ENCODE results near the gene PGM1. TPM values are rescaled to one million over a fixed set of nuclear protein-coding genes. Genes with fewer than 3 reads are reported as not detected.

The PGM1 gene
- total RNA-seq, 1 experiment from 2014 or later = 111 TPM

DNA sequence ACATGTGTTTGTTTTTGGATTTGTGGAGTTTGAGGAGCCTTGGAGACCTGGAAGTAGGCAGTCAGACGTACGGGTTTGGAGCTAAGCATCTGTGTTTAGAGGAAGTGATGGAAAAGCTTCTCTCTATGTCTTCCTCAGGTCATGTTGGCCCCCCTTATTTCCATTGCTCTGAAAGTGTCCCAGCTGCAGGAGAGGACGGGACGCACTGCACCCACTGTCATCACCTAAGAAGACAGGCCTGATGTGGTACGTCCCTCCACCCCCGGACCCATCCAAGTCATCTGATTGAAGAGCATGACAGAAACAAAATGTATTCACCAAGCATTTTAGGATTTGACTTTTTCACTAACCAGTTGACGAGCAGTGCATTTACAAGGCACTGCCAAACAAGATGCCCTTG lies 66.2 kb downstream of the PGM1 start (continued):
- TF ChIP-seq, protein P1, sequence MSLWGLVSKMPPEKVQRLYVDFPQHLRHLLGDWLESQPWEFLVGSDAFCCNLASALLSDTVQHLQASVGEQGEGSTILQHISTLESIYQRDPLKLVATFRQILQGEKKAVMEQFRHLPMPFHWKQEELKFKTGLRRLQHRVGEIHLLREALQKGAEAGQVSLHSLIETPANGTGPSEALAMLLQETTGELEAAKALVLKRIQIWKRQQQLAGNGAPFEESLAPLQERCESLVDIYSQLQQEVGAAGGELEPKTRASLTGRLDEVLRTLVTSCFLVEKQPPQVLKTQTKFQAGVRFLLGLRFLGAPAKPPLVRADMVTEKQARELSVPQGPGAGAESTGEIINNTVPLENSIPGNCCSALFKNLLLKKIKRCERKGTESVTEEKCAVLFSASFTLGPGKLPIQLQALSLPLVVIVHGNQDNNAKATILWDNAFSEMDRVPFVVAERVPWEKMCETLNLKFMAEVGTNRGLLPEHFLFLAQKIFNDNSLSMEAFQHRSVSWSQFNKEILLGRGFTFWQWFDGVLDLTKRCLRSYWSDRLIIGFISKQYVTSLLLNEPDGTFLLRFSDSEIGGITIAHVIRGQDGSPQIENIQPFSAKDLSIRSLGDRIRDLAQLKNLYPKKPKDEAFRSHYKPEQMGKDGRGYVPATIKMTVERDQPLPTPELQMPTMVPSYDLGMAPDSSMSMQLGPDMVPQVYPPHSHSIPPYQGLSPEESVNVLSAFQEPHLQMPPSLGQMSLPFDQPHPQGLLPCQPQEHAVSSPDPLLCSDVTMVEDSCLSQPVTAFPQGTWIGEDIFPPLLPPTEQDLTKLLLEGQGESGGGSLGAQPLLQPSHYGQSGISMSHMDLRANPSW (CRISPR knock-in tag; conservative IDR thresholded peaks at IDR 0.05; ENCODE audit: low read depth) = no peak
- TF ChIP-seq ELF4 (CRISPR knock-in tag; IDR thresholded peaks at IDR 0.05; ENCODE audit: low read depth) (no peak), EMX1 (CRISPR knock-in tag; IDR thresholded peaks at IDR 0.05) (no peak), ZNF423 (CRISPR knock-in tag; IDR thresholded peaks at IDR 0.05) (no peak)

DNA sequence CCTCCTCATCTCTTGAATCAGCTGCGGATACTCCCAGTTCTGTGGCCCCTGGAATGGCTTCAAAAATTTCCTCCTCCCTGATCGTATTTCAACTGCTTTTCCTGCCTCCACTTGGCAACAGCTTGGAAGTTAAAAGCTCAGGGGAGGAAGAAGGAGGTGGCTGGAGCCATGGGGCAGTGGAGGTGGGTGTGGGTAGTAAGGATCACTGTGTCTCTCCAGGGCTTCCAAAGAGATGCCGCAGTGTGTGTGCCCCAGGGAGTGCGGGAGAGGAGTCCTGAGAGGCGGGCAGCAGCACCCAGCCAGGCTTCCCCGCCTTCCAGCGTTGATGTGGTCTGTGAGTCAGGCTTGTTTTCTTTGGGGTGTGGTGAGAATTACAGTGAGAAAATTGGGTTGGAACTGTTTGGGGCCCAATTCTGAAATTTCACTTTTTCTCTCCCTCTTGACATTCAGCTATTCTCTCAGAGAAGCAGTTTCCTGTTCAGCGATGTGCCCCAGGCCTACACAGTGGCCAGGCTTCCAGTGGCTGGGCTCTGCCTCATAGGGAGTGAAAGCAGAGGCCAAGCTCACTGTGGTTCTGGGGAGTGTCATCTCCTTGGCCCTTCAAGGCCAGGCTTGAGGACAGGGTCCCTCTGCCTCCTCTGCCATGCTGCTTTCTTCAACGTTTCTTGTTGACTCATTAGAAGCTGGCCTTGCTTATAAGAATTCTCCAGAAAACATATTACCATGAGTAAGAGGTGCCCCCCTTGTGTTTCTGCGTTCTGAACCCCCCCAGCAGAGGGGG lies 69.0 kb downstream of the PGM1 start:
- ATAC-seq = no peak; the same call in 1 of the 2 replicates
- Mint-ChIP-seq H3K4me3 (no peak overlapping the region), H3K27ac (peak overlapping the region; percentile 72), H3K4me1 (peaks cover 35% of the 10 kb centered on the region), H3K27me3 (ENCODE audit: low read depth) (0 out of 2 replicates have a peak, but pooled peaks cover 3% of the 10 kb centered on the region), H3K36me3 (peaks cover 45% of the 10 kb centered on the region), H3K9me3 (peaks cover 21% of the 10 kb centered on the region)
- CTCF ChIA-PET = interaction anchor here (0.8 to 2.8 kb wide), 7 partner anchors 12 to 590 kb away, joined by 3 to 16 read pairs (median 5); no protein-coding TSS in a partner anchor
- POLR2A ChIA-PET = interaction anchor here (0.8 kb wide), 1 partner anchor 11 kb away, joined by 3 read pairs; no protein-coding TSS in a partner anchor
- DNase-seq (ENCODE audit: low spot score) = no peak
- TF ChIP-seq NFYB (CRISPR knock-in tag; conservative IDR thresholded peaks at IDR 0.05; ENCODE audit: low read depth) (no peak), ZNF425 (CRISPR knock-in tag; conservative IDR thresholded peaks at IDR 0.05) (no peak), ZBTB21 (CRISPR knock-in tag; IDR thresholded peaks at IDR 0.05; ENCODE audit: borderline replicate concordance) (no peak), ZNF232 (CRISPR knock-in tag; IDR thresholded peaks at IDR 0.05) (no peak), ZBTB43 (CRISPR knock-in tag; IDR thresholded peaks at IDR 0.05) (no peak)
- TF ChIP-seq, protein P2, sequence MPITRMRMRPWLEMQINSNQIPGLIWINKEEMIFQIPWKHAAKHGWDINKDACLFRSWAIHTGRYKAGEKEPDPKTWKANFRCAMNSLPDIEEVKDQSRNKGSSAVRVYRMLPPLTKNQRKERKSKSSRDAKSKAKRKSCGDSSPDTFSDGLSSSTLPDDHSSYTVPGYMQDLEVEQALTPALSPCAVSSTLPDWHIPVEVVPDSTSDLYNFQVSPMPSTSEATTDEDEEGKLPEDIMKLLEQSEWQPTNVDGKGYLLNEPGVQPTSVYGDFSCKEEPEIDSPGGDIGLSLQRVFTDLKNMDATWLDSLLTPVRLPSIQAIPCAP (CRISPR knock-in tag; IDR thresholded peaks at IDR 0.05) = no peak

DNA sequence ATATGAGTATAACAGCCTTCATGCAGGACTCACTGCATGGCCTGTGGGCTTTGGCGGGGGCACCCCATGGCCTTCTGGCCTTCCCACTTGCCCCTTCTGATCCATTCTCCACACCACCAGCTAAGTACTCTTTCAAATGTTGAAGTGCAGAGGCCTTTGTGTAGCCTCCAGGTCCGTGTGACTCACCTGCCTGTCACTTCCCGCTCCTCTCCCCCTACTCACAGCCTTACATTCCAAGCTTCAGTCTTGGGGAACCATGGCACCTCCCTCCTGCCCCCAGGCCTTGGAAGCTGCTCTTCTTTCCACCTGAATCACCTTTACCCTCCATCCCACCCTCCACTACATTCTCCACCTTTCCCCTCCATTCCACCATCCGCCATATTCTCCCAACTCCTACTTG lies 69.6 kb downstream of the PGM1 start:
- H3K9me3 Mint-ChIP-seq = peaks cover 21% of the 10 kb centered on the region
- POLR2A ChIA-PET = no interaction called here
- 0 out of 2 replicates have a peak, but pooled peaks cover 3% of the 10 kb centered on the region for H3K27me3 Mint-ChIP-seq (ENCODE audit: low read depth)
- DNase-seq (ENCODE audit: low spot score) (no peak), ATAC-seq (peak; percentile 77)
- H3K36me3 Mint-ChIP-seq = peaks cover 41% of the 10 kb centered on the region
- CTCF ChIA-PET = interaction anchor here (0.8 to 2.8 kb wide), 6 partner anchors 11 to 583 kb away, joined by 3 to 16 read pairs (median 4); no protein-coding TSS in a partner anchor
- 0 out of 2 replicates have a peak overlapping the region, but pooled peaks have one; percentile 13 for H3K27ac Mint-ChIP-seq
- H3K4me3 Mint-ChIP-seq = no peak overlapping the region
- H3K4me1 Mint-ChIP-seq = peaks cover 35% of the 10 kb centered on the region
- no peak for TF ChIP-seq ZNF121 (CRISPR knock-in tag; IDR thresholded peaks at IDR 0.05)
- TF ChIP-seq, protein P3, sequence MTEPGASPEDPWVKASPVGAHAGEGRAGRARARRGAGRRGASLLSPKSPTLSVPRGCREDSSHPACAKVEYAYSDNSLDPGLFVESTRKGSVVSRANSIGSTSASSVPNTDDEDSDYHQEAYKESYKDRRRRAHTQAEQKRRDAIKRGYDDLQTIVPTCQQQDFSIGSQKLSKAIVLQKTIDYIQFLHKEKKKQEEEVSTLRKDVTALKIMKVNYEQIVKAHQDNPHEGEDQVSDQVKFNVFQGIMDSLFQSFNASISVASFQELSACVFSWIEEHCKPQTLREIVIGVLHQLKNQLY (CRISPR knock-in tag; IDR thresholded peaks at IDR 0.05) = no peak
- no peak for TF ChIP-seq MAX (CRISPR knock-in tag; IDR thresholded peaks at IDR 0.05)
- no peak for TF ChIP-seq IRF2 (CRISPR knock-in tag; IDR thresholded peaks at IDR 0.05; ENCODE audit: borderline replicate concordance, low read depth)
- TF ChIP-seq JUN (CRISPR knock-in tag; IDR thresholded peaks at IDR 0.05) = no peak
- no peak for TF ChIP-seq NR3C1 (CRISPR knock-in tag; conservative IDR thresholded peaks at IDR 0.05; ENCODE audit: low read depth)
- TF ChIP-seq CTCF (IDR thresholded peaks at IDR 0.05) = no peak
- TF ChIP-seq OVOL2 (CRISPR knock-in tag; IDR thresholded peaks at IDR 0.05; ENCODE audit: borderline replicate concordance) = no peak
- no peak for TF ChIP-seq ZMAT4 (CRISPR knock-in tag; IDR thresholded peaks at IDR 0.05)

Data from WTC11 (cell line).